AG04449 (cell line): Measurements from ENCODE around the gene CHORDC1.
"Not testable (repeated sequence)": the region's sequence is repeated elsewhere in the genome, so short reads cannot be mapped to it uniquely, and the experiment has no call there.

Source experiments
- CTCF ChIA-PET: fragments of 350-600 bp; formaldehyde crosslinking; extraction: SDS; loops from one replicate; lab custom pipeline; 2021; ENCODE audit warnings: antibody characterized with exemption; lab: Yijun Ruan, JAX
- POLR2A ChIA-PET: fragments of 400-600, 350-600 bp; formaldehyde crosslinking; extraction: SDS; loops from one replicate; lab custom pipeline; 2020; ENCODE audit warnings: antibody characterized with exemption, inconsistent platforms; lab: Yijun Ruan, JAX
- DNase-seq: peaks from one replicate; pipeline ENCODE4 v3.0.0-alpha.2; 2010; ENCODE audit warnings: low read depth, low spot score
- H3K4me3 ChIP-seq: 2 replicates; pipeline ENCODE4 v1.5.1; 2011; ENCODE audit warnings: low read depth, mild to moderate bottlenecking, control low read depth, low read length
- CTCF ChIP-seq: IDR thresholded peaks from one replicate; pipeline ENCODE4 v1.5.1; 2011; ENCODE audit warnings: mild to moderate bottlenecking, moderate library complexity, low read length, control low read depth, inconsistent platforms; ENCODE audit not compliant: insufficient read depth; ENCODE audit errors: missing control alignments

CHORDC1 gene

GRCh38 chr11:90220391-90220790 is 2.5 kb downstream of the CHORDC1 start:
- ChIA-PET POLR2A (no interaction called here), CTCF (interaction anchor here (0.7 to 4.5 kb wide), 3 partner anchors 9 to 16 kb away, joined by 3 to 34 read pairs (median 5); no protein-coding TSS in a partner anchor)
- no peak overlapping the region for H3K4me3 ChIP-seq
- no peak for TF ChIP-seq CTCF
- DNase-seq, result no peak

GRCh38 chr11:90219438-90219837 is 3.4 kb downstream of the CHORDC1 start:
- no peak for TF ChIP-seq CTCF
- ChIA-PET POLR2A (no interaction called here), CTCF (interaction anchor here (1.8 to 4.5 kb wide), 2 partner anchors 11 to 15 kb away, joined by 5 to 34 read pairs; no protein-coding TSS in a partner anchor)
- DNase-seq, result no peak
- no peak overlapping the region for H3K4me3 ChIP-seq

DNA sequence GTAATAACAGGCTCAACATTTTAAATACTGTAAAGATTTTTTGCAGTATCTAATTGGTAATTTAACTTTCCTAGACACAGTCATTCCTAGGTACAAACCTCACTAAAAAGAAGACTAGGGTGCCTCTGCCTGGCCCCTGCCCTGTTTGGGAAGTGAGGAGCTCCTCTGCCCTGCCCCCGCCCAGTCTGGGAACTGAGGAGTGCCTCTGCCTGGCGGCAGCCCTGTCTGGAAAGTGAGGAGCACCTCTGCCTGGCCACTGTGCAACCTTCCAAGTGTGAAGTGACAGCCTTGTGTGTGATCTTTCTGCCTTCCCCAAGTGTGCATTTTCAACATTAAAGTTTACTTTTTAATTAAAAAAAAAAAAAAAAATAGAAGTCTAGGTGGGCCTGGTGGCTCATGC is 4.2 kb downstream of the CHORDC1 start:
- ChIA-PET POLR2A (no interaction called here), CTCF (interaction anchor here (1.8 to 4.5 kb wide), 2 partner anchors 10 to 14 kb away, joined by 5 to 34 read pairs; no protein-coding TSS in a partner anchor)
- H3K4me3 ChIP-seq, result no peak overlapping the region
- TF ChIP-seq CTCF, result no peak
- DNase-seq, result no peak

DNA sequence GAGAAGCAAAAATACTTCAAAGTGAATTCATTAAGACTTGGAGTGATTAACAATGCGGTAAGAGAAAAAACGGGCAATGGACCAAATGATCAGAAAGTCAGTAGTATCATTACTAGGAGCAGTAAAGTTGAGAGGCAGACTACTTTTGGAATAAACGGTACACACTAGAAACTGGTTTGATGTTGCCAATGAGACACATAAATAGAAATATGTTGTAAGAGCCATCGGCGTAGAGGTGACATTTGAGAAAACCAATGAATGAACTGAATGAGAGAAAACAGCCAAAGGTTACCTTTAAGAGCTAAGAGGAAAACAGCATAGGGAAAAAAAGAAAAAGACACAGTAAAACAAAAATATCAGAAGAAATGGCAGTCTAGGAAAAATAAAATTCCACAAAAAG is 6.2 kb downstream of the CHORDC1 start:
- POLR2A ChIA-PET, result no interaction called here
- CTCF ChIA-PET, result interaction anchor here (4.5 kb wide), 1 partner anchor 12 kb away, joined by 34 read pairs; no protein-coding TSS in a partner anchor
- no peak for DNase-seq
- H3K4me3 ChIP-seq, result no peak overlapping the region
- no peak for TF ChIP-seq CTCF

- CTCF ChIA-PET, result interaction anchor here (2.3 kb wide), 1 partner anchor 9 kb away, joined by 24 read pairs; no protein-coding TSS in a partner anchor
Measured at GRCh38 chr11:90213322-90213721, 9.5 kb downstream of the CHORDC1 start.

DNA sequence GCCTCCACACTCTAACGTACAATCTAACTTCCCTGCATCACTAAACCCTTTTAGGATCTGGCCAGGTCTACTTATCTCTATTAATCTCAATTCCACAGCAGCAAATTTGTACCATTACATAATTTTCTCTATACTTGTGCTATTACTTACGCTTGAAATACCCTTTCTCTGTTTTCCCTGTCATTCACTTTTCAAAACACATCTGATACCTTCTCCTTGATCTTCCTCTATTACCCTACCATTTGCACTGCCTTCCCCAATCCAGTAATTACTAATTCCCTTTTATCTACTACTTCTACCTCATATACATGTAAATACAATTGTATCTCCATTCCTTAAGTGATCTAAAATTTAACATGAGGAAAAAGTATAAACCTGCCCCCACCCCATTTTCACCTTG is 14.0 kb downstream of the CHORDC1 start:
- no peak for DNase-seq
- ChIA-PET CTCF (interaction anchor here (1.1 kb wide), 1 partner anchor 11 kb away, joined by 5 read pairs; no protein-coding TSS in a partner anchor), POLR2A (no interaction called here)
- H3K4me3 ChIP-seq, result no peak overlapping the region
- no peak for TF ChIP-seq CTCF

More at GRCh38 chr11:90213322-90213721, 9.5 kb downstream of the CHORDC1 start:
- POLR2A ChIA-PET, result no interaction called here
- no peak for TF ChIP-seq CTCF
- no peak overlapping the region for H3K4me3 ChIP-seq
- no peak for DNase-seq

DNA sequence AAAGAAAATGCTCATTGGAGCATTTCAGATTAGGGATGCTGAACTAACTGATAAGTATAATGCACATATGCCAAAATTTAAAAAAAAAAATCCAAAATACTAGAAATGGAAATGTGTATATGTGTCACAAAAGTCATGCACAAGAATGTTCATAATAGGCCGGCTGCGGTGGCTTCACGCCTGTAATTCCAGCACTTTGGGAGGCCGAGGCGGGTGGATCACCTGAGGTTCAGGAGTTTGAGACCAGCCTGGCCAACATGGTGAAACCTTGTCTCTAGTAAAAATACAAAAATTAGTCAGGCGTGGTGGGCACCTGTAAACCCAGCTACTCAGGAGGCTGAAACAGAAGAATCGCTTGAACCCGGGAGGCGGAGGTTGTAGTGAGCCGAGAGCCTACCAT is 14.9 kb downstream of the CHORDC1 start:
- H3K4me3 ChIP-seq, DNase-seq, POLR2A ChIA-PET: not testable (repeated sequence)
- CTCF ChIA-PET, result interaction anchor here (1.1 kb wide), 1 partner anchor 11 kb away, joined by 5 read pairs; no protein-coding TSS in a partner anchor
